EH (cell line): Measurements from ENCODE around the gene RSPH6A.
A peak's percentile ranks its signal among the peaks of the same experiment; 100 is the strongest.

Experiments
- DNase-seq: peaks from one replicate; pipeline ENCODE4 v3.0.0-alpha.2; 2015; ENCODE audit warnings: low read depth

The RSPH6A gene

DNA sequence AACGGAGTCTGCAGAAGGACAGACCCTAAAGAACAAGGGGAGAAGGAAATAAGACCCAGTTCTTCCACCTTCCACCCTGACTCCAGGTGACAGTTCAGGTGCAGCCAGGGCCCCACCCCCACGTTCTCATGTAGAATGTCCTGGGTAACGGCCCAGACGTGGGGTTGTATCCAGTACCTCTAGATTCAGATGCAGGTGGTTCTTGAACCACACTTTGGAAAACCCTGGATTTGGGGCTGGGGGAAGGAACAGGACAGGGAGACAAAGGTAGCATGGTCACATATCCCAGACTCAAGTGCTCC lies 35.0 kb downstream of the RSPH6A start:
- DNase-seq, result no peak

GRCh38 chr19:45779231-45780145 lies 35.6 kb downstream of the RSPH6A start:
- DNase-seq, result peak; percentile 63

- DNase-seq, result no peak
Observed at GRCh38 chr19:45778010-45778661, 37.0 kb downstream of the RSPH6A start.

DNA sequence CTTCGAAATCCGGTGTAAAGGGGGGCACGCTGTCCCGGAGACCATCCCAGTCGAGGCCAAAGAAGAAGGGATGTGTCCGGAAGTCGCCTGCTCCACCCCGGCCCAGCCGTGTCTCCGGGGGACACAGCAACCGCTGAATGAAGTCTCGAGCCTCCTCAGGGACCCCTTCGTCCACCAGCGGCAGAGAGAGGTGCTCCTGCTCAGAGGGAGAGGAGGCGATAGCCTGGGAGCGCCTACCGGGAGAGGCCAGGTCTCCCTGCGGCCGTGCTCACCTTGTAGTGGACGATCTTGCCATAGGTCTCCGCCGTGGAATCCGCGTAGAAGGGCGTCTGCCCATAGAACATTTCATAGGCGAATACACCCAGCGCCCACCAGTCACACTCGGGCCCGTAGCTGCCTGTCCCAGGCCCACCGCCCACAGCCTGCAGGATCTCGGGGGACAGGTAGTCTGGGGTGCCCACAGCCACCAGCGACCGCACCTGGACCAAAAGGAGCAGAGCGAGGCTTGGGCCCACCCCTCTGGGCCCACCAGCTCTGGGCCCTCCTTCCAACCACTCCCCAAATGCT lies 37.6 kb downstream of the RSPH6A start:
- DNase-seq, result no peak

DNA sequence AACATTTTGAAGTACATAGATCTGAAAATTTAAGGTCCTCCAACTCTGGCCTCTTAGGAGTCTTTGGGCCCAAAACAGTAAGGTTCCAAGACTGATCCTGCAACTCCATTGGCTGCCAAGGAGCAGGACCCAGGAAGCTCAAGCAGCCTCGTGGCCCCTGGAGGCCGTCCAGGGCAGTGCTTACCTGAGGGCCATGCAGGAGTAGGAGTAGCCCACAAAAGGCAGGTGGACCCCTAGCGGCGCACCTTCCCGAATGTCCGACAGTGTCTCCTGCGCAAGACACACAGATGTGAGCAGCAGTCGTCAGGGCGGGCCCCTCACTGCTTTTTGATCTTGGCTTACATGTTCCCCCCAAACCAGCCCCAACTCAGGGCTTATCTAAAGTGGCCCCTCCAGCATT lies 40.3 kb downstream of the RSPH6A start:
- no peak for DNase-seq

DNA sequence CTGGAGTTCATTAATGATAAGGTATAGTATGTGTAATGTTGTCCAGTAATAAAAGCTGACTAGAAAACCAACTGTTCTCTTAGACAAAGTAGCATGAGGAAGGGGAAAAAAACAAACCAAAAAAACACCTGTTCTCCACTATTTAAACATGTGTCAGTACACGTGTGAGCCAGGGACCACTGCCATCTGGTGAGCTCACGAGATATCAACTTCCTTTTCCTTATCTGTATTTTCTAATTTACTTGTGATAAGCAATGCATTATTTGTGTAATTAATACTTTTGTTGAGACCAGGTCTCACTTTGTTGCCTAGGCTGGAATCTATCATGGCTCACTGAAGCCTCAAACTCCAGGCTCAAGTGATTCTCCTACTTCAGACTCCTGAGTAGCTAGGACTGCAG lies 41.7 kb downstream of the RSPH6A start:
- no peak for DNase-seq

DNA sequence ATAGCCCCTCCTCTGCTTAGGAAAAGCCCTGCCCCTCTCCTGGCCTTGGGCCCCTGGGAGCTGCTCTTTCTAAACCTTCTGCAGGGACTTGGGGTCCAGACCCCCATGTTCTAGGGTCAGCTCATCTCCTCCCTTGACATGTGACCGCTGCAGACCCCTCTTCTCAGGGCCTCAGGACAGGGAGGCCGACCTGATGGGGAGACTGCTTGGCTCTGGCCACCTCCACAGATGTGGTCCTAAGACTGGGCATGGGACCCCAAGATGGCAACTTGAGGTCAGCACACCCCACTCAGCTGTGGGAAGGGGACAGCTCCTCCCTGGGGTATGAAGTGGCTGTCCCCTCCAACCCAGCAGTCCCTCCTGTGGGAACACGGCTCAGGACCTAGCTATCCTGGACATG lies 42.2 kb downstream of the RSPH6A start:
- DNase-seq, result no peak

- no peak for DNase-seq
Observed at GRCh38 chr19:45772130-45772840, 42.8 kb downstream of the RSPH6A start.

DNA sequence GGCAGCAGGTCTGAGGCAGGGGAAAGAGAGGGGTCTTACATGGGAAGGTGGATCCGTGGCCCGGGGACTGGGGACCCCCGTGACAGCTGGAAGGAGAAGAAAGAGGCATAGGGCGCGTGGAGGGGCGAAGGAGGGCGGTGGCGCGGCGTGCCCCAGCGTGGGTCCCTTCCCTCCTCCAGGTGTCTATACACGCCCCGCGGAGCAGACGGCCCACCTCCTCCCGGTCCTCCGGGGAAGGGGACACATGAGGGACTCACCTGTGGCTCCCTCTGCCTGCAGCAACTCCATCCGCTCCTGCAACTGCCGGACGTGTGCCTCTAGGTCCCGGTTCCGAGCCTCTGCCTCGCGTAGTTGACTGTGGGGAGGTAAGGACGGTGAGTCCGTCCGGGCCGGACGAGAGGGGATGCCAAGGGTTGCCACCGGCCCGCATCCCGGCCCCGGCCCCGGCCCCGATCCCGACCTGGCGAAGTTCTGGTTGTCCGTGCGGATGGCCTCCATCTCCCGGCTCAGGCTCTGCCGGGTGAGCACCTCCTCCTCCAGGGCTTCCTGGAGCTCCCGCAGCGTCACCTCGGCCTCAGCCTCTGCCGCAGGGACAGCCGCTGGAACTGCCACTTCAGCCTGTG lies 43.7 kb downstream of the RSPH6A start:
- DNase-seq, result no peak

GRCh38 chr19:45770192-45771101 lies 44.7 kb downstream of the RSPH6A start:
- peak; percentile 98 for DNase-seq

- DNase-seq, result no peak
Observed at GRCh38 chr19:45769821-45770191, 45.3 kb downstream of the RSPH6A start.

GRCh38 chr19:45768984-45769782 lies 45.9 kb downstream of the RSPH6A start, which contains the start of gene SIX5:
Gene SIX5 (minus strand): TSS chr19:45769252. CDS start chr19:45768844, 408 bp downstream.
- DNase-seq, result peak; percentile 98

DNA sequence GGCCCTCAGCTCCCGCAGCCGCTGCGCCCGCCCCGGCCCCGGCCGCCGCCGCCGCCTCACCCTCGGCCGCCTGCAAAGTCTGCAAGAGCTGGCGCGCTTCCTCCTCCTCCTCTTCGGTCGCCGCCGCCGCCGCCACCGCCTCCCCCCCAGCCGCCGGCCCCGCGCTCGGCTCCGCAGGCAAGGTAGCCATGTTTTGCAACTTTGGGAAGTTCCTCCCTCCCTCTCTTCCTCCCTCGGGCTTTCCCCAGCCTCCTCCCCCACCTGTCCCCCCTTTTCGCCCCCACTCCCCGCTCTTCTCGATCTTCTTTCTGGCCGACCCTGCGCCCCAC lies 46.5 kb downstream of the RSPH6A start:
- DNase-seq, result peak; percentile 61

GRCh38 chr19:45767881-45768654 lies 47.0 kb downstream of the RSPH6A start:
- peak; percentile 64 for DNase-seq

DNA sequence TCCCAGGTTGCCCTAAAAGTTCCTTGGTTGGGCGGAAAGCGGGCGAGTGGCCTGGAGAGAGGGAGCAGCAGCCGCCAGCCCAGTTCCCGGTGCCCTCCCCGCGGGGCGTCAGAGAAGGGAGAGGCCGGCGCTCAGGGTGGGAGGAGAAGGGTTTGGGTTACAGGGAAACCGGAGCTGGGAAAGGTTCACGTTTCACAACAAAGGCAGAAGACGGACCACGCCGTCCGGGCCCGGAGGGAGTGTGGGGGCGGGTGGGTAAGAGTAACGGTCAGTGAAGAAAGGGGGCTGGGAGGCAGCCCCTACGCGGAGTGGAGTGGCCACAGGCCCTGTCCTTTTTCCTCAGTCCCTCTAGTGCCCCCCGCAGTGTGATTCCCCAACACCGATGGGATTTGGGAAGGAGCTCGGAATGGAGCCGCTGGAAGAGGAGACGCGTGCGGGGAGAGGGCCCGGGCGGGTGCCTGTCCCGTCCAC lies 47.7 kb downstream of the RSPH6A start:
- peak; percentile 93 for DNase-seq

DNA sequence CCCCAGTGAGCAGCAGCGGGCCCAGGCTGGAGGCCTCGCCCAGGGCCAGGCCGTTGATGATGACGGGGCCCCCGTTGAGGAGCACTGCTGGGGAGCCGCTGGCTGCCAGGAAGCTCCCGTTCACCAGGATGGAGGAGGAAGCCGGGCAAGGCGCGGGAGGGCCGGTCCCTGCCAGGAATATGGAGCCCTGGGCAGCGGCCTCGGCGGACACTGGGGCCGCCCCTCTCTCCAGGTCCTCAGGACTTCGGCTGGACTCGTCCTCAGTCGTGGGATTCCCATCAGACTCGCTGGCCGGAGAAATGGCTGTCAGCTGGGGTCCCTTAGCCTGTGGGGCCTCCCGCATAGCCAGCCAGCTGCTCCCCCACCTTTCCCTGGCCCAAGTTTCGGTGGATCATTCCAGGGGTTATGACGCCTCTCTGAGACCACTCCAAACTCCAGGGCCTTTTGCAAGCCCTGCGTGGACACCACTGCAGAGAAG lies 48.2 kb downstream of the RSPH6A start:
- peak; percentile 50 for DNase-seq

- DNase-seq, result no peak
Observed at GRCh38 chr19:45766296-45766868, 48.7 kb downstream of the RSPH6A start.

DNA sequence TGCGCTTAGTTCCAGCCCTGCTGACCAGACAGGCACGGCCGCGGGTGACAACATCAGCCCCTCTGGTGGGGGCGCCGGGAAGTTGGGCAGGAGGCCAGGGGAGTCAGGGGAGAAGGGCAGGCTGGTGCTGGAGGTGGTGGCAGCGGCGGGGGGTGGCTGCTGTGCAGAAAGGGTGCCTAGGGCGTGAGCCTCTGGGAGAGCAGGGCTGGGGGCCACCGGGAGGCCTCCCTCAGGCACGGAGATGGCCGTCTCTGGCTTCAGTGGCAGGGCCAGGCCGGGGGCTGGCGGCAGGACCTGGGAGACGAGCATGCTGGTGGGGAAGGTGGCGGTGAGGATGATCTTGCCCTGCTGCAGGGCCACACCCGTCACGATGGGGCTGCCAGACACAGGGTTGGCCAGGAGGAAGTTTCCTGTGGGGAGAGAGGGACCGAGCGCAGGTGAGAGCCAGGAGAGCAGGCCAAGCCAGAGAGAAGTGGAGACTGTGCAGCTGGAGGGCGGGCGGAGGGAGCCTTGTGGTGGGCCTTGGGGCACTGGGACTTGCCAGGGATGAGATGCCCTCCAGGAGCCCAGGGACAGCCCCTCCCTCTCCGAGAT lies 49.3 kb downstream of the RSPH6A start:
- no peak for DNase-seq
